ENCODE results near the gene ZNF280B. TPM values are rescaled to one million over a fixed set of nuclear protein-coding genes. Genes with fewer than 3 reads are reported as not detected.

ZNF280B gene
- total and polyA plus RNA-seq, 9 of the 15 experiments (the other 6 are each of a cell fraction or from before 2014, with no cell fraction given) = 7.7 to 29.9 (median 20.0) TPM

DNA sequence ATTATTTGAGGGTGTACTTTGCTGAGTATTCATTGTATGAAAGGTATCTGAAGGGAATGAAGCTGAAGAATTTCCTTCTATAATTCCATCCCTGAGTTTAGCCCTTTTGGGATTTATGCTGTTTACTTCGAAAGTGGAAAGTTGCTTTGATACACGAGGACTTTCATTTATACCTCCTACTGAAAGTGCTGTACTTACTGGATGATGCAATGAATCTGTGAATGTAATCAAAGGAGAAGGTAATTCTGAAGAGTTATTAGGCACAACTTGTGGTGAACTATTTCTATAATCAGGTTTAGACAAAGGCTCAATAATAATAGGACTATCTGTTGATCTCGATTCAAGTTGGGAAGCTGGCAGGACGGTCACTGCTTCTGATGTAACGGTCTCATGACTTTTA lies 19.8 kb downstream of the ZNF280B start (continued):
- TF ChIP-seq, protein P1, sequence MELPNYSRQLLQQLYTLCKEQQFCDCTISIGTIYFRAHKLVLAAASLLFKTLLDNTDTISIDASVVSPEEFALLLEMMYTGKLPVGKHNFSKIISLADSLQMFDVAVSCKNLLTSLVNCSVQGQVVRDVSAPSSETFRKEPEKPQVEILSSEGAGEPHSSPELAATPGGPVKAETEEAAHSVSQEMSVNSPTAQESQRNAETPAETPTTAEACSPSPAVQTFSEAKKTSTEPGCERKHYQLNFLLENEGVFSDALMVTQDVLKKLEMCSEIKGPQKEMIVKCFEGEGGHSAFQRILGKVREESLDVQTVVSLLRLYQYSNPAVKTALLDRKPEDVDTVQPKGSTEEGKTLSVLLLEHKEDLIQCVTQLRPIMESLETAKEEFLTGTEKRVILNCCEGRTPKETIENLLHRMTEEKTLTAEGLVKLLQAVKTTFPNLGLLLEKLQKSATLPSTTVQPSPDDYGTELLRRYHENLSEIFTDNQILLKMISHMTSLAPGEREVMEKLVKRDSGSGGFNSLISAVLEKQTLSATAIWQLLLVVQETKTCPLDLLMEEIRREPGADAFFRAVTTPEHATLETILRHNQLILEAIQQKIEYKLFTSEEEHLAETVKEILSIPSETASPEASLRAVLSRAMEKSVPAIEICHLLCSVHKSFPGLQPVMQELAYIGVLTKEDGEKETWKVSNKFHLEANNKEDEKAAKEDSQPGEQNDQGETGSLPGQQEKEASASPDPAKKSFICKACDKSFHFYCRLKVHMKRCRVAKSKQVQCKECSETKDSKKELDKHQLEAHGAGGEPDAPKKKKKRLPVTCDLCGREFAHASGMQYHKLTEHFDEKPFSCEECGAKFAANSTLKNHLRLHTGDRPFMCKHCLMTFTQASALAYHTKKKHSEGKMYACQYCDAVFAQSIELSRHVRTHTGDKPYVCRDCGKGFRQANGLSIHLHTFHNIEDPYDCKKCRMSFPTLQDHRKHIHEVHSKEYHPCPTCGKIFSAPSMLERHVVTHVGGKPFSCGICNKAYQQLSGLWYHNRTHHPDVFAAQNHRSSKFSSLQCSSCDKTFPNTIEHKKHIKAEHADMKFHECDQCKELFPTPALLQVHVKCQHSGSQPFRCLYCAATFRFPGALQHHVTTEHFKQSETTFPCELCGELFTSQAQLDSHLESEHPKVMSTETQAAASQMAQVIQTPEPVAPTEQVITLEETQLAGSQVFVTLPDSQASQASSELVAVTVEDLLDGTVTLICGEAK (IDR thresholded peaks at IDR 0.05) = no peak
- TF ChIP-seq, protein P1 (CRISPR knock-in tag; IDR thresholded peaks at IDR 0.05) = no peak
- TF ChIP-seq SMAD4 (CRISPR knock-in tag; conservative IDR thresholded peaks at IDR 0.05) = no peak
- TF ChIP-seq, protein P2, sequence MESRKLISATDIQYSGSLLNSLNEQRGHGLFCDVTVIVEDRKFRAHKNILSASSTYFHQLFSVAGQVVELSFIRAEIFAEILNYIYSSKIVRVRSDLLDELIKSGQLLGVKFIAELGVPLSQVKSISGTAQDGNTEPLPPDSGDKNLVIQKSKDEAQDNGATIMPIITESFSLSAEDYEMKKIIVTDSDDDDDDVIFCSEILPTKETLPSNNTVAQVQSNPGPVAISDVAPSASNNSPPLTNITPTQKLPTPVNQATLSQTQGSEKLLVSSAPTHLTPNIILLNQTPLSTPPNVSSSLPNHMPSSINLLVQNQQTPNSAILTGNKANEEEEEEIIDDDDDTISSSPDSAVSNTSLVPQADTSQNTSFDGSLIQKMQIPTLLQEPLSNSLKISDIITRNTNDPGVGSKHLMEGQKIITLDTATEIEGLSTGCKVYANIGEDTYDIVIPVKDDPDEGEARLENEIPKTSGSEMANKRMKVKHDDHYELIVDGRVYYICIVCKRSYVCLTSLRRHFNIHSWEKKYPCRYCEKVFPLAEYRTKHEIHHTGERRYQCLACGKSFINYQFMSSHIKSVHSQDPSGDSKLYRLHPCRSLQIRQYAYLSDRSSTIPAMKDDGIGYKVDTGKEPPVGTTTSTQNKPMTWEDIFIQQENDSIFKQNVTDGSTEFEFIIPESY (CRISPR knock-in tag; IDR thresholded peaks at IDR 0.05) = no peak
- TF ChIP-seq BRF1 (IDR thresholded peaks at IDR 0.05; ENCODE audit: borderline replicate concordance, extremely low read depth, insufficient read length) = no peak
- no peak for TF ChIP-seq ZNF583 (CRISPR knock-in tag; IDR thresholded peaks at IDR 0.05)
- TF ChIP-seq ARHGAP35 (IDR thresholded peaks at IDR 0.05; ENCODE audit: partially characterized antibody) = no peak
- 0 out of 2 replicates have a peak, but pooled peaks have one; percentile 48 for TF ChIP-seq ATF6 (CRISPR knock-in tag; IDR thresholded peaks at IDR 0.05)
- TF ChIP-seq ZNF507 (tag; conservative IDR thresholded peaks at IDR 0.05) = no peak
- no peak for TF ChIP-seq GATAD2A (IDR thresholded peaks at IDR 0.05)
- TF ChIP-seq SIRT6 (IDR thresholded peaks at IDR 0.05; ENCODE audit: low read depth, low read length) = no peak
- TF ChIP-seq TOE1 (IDR thresholded peaks at IDR 0.05; ENCODE audit: borderline replicate concordance) = no peak
- TF ChIP-seq TOE1 (CRISPR knock-in tag; IDR thresholded peaks at IDR 0.05; ENCODE audit: borderline replicate concordance, low read depth) = no peak
- TF ChIP-seq ZNF717 (CRISPR knock-in tag; IDR thresholded peaks at IDR 0.05) = 0 out of 2 replicates have a peak, but pooled peaks have one; percentile 10
- no peak for TF ChIP-seq ZNF586 (CRISPR knock-in tag; conservative IDR thresholded peaks at IDR 0.05)

Measured in K562 (cell line).